GM12878 (cell line): ENCODE data around the gene NPAS3. TPM values are rescaled to one million over a fixed set of nuclear protein-coding genes. Genes with fewer than 3 reads are reported as not detected.

Experiments used
- ATAC-seq: fragments of 200-7000 bp; cut with Tn5 transposase; 3 replicates; pipeline ENCODE4 v1.9.1; 2020; ENCODE audit warnings: mild to moderate bottlenecking, moderate library complexity
- BruUV-seq: library from RNA; stranded (reverse); fragments of 400-500 nt; replicated peaks from 2 replicates; lab custom pipeline; 2021; lab: Mats Ljungman, UMichigan
- CTCF ChIA-PET: fragments of 300-600 bp; sonication (Branson Sonifier 250); formaldehyde crosslinking; extraction: SDS; loops from one replicate; lab custom pipeline; 2021; ENCODE audit warnings: inconsistent platforms; lab: Yijun Ruan, JAX
- POLR2A ChIA-PET: fragments of 350-600 bp; formaldehyde crosslinking; extraction: SDS; loops from one replicate; lab custom pipeline; 2021; ENCODE audit warnings: inconsistent platforms; lab: Charles Lee
- RAD21 ChIA-PET: fragments of 300-600 bp; sonication (Branson Sonifier 250); formaldehyde crosslinking; loops from one replicate; lab custom pipeline; 2023; ENCODE audit warnings: antibody characterized with exemption; ENCODE audit not compliant: unreplicated experiment; lab: Charles Lee
- SMC1A ChIA-PET: fragments of 300-600 bp; sonication (Branson Sonifier 250); formaldehyde crosslinking; loops from one replicate; lab custom pipeline; 2023; ENCODE audit not compliant: unreplicated experiment, uncharacterized antibody; lab: Charles Lee
- DNase-seq: peaks from one replicate; pipeline ENCODE4 v3.0.0-alpha.2; 2011; ENCODE audit warnings: low read depth, low spot score
- FAIRE-seq: peaks from 3 replicates; lab custom pipeline; 2011; peaks lifted over from hg19 to GRCh38; lab: Jason Lieb, UNC
- H2AFZ ChIP-seq: 2 replicates; pipeline ENCODE4 v1.6.0; 2011; ENCODE audit warnings: low read depth, low read length, control low read depth; ENCODE audit not compliant: control insufficient read depth
- H3K27ac ChIP-seq: 2 replicates; pipeline ENCODE4 v1.5.1; 2011; ENCODE audit warnings: control low read depth; ENCODE audit not compliant: control insufficient read depth, insufficient read depth
- H3K27me3 ChIP-seq, 2 experiments: replicated peaks in 1 of 2; 2 replicates each; pipeline versions ENCODE4 v1.6.0 to v1.6.1; 2011; ENCODE audit warnings: low read length in 1 of 2; ENCODE audit not compliant: control insufficient read depth in 2 of 2, insufficient read depth in 2 of 2
- H3K36me3 ChIP-seq, 2 experiments: 2 replicates each; pipeline ENCODE4 v1.5.1; 2011; ENCODE audit warnings: low read length in 1 of 2; ENCODE audit not compliant: control insufficient read depth in 2 of 2, insufficient read depth in 2 of 2
- H3K4me1 ChIP-seq: 2 replicates; pipeline ENCODE4 v1.6.1; 2011; ENCODE audit warnings: mild to moderate bottlenecking, low read length, moderate library complexity, mixed read lengths; ENCODE audit not compliant: control insufficient read depth, insufficient read depth
- H3K4me2 ChIP-seq: 2 replicates; pipeline ENCODE4 v1.6.0; 2011; ENCODE audit warnings: control low read depth; ENCODE audit not compliant: control insufficient read depth, insufficient read depth
- H3K4me3 ChIP-seq: fragments of 200-600 bp; sonication (generic); 2 replicates; pipeline ENCODE4 v1.5.1; 2016
- H3K79me2 ChIP-seq: 2 replicates; pipeline ENCODE4 v1.6.0; 2011; ENCODE audit warnings: low read length; ENCODE audit not compliant: control insufficient read depth, insufficient read depth
- H3K9ac ChIP-seq: 2 replicates; pipeline ENCODE4 v1.8.0; 2011; ENCODE audit warnings: low read length, control low read depth, mixed read lengths; ENCODE audit not compliant: control insufficient read depth, insufficient read depth
- H3K9me3 ChIP-seq: replicated peaks from 3 replicates; pipeline ENCODE4 v1.5.1; 2011; ENCODE audit warnings: mild to moderate bottlenecking, low read length; ENCODE audit not compliant: control insufficient read depth, insufficient read depth
- H4K20me1 ChIP-seq: 2 replicates; pipeline ENCODE4 v1.6.0; 2011; ENCODE audit not compliant: control insufficient read depth, insufficient read depth
- E2F8 ChIP-seq: fragments of 450-650 bp; IDR thresholded peaks from 2 replicates; pipeline ENCODE4 v1.6.1; 2018; ENCODE audit warnings: mild to moderate bottlenecking, low read depth, moderate library complexity; ENCODE audit not compliant: partially characterized antibody
- IRF3 ChIP-seq: fragments of 450-650 bp; IDR thresholded peaks from 2 replicates; pipeline ENCODE4 v1.6.1; 2014; ENCODE audit warnings: mild to moderate bottlenecking
- IRF4 ChIP-seq: IDR thresholded peaks from 2 replicates; pipeline ENCODE4 v1.6.1; 2011; ENCODE audit warnings: low read depth, low read length
- MAX ChIP-seq: IDR thresholded peaks from 2 replicates; pipeline ENCODE4 v1.6.1; 2012; ENCODE audit warnings: low read depth, low read length, improper control_type of control experiment
- MYC ChIP-seq: IDR thresholded peaks from 2 replicates; pipeline ENCODE4 v1.6.1; 2011; ENCODE audit warnings: mild to moderate bottlenecking, low read length, moderate library complexity, inconsistent platforms; ENCODE audit not compliant: insufficient read depth, insufficient replicate concordance, insufficient read length, severe bottlenecking
- NBN ChIP-seq: fragments of 450-650 bp; IDR thresholded peaks from 2 replicates; pipeline ENCODE4 v1.6.1; 2016
- PRDM15 ChIP-seq: fragments of 450-650 bp; formaldehyde crosslinking; IDR thresholded peaks from 2 replicates; pipeline ENCODE4 v1.4.0; 2020; ENCODE audit warnings: mild to moderate bottlenecking, moderate library complexity
- TARDBP ChIP-seq: IDR thresholded peaks from 2 replicates; pipeline ENCODE4 v1.6.1; 2016; ENCODE audit warnings: borderline replicate concordance
- ZBTB4 ChIP-seq: fragments of 450-650 bp; formaldehyde crosslinking; IDR thresholded peaks from 2 replicates; pipeline ENCODE4 v1.4.0; 2022; ENCODE audit warnings: mild to moderate bottlenecking, moderate library complexity
- ZZZ3 ChIP-seq: IDR thresholded peaks from 2 replicates; pipeline ENCODE4 v1.6.1; 2011; ENCODE audit warnings: low read depth; ENCODE audit not compliant: control insufficient read depth, insufficient read length
- WGBS: methylation state at CpG from one replicate; pipeline ENCODE4 v1.1.6; 2016; ENCODE audit warnings: low lambda C conversion rate; ENCODE audit not compliant: insufficient replicate concordance, insufficient coverage; ENCODE audit errors: missing lambda C conversion rate; 5-methylcytosine and 5-hydroxymethylcytosine counted together
- in situ Hi-C: fragments of 300-500 bp; cut with MboI; formaldehyde crosslinking; loops from 9 replicates; pipeline ENCODE4 v1.14.3; 2018; ENCODE audit warnings: mixed read lengths
- intact Hi-C: fragments of 100-400 bp; cut with micrococcal nuclease; formaldehyde crosslinking; loops from one replicate; pipeline ENCODE4 v1.14.2; 2022; ENCODE audit not compliant: unreplicated experiment
- polyA plus RNA-seq, 11 experiments: library from polyadenylated mRNA; depleted of rRNA in 4 of 11; unstranded in 6 of 11; stranded (reverse) in 5 of 11; fragments of >200 nt; fragmentation: Nextera tagmentation in 4 of 11; fragmentation: Illumina TruSeq in 1 of 11; extraction: Ambion mirVana in 4 of 11; extraction: Trizol in 1 of 11; gene quantifications; 1 replicate in 1 of 11; 2 replicates in 10 of 11; pipeline versions ENCODE4 v1.2.1 to v1.2.3, GENCODE V29; 2011 to 2016; ENCODE audit warnings: inconsistent platforms in 2 of 11, missing spikeins in 2 of 11, low read depth in 1 of 11
- total RNA-seq, 4 experiments: library from RNA; depleted of rRNA in 3 of 4; stranded (reverse); fragments of >200 nt in 3 of 4; fragmentation: Illumina TruSeq in 1 of 4; extraction: Trizol in 1 of 4; gene quantifications; 2 replicates each; pipeline versions ENCODE4 v1.2.1 to v1.2.3, GENCODE V29; 2013 to 2021

The NPAS3 gene
- total and polyA plus RNA-seq, 10 of the 15 experiments (the other 5 are each of a cell fraction or from before 2014, with no cell fraction given) = under 0.01 to 2.7 (median 0.03) TPM; not detected in 6

GRCh38 chr14:33009673-33010072 lies 71.0 kb downstream of the NPAS3 start:
- ATAC-seq (no peak), FAIRE-seq (no peak), DNase-seq (no peak)
- no peaks in the 10 kb centered on the region for H3K9me3 ChIP-seq
- H3K27ac ChIP-seq = no peak overlapping the region
- WGBS = 11% methylated on average over 3 of the region's 3 CpGs
- no TSS peak for BruUV-seq
- ChIA-PET SMC1A (no interaction called here), POLR2A (no interaction called here), RAD21 (no interaction called here), CTCF (no interaction called here)
- H3K79me2 ChIP-seq = no peaks in the 10 kb centered on the region
- no peak overlapping the region for H3K4me3 ChIP-seq
- no peak overlapping the region for H2AFZ ChIP-seq
- H3K4me2 ChIP-seq = no peak overlapping the region
- H4K20me1 ChIP-seq = no peaks in the 10 kb centered on the region
- no peaks in the 10 kb centered on the region for H3K36me3 ChIP-seq
- H3K4me1 ChIP-seq = no peaks in the 10 kb centered on the region
- no peak overlapping the region for H3K9ac ChIP-seq
- intact Hi-C loops = no loop called here
- peaks cover 0 to under 1% of the 10 kb centered on the region in 2 experiments; a peak in 1 of 4 replicates for H3K27me3 ChIP-seq
- in situ Hi-C loops = no loop called here
- TF ChIP-seq NBN = no peak
- no peak for TF ChIP-seq IRF3
- TF ChIP-seq ZZZ3 = no peak
- TF ChIP-seq E2F8 = no peak
- TF ChIP-seq MYC = no peak
- TF ChIP-seq IRF4 = no peak
- no peak for TF ChIP-seq PRDM15 (CRISPR knock-in tag)
- TF ChIP-seq MAX = no peak
- TF ChIP-seq ZBTB4 (CRISPR knock-in tag) = no peak
- TF ChIP-seq TARDBP = no peak
